ENCODE results near the gene OR2T11. TPM values are rescaled to one million over a fixed set of nuclear protein-coding genes. Genes with fewer than 3 reads are reported as not detected.
"Not testable (repeated sequence)": the region's sequence is repeated elsewhere in the genome, so short reads cannot be mapped to it uniquely, and the experiment has no call there.

The OR2T11 gene, protein sequence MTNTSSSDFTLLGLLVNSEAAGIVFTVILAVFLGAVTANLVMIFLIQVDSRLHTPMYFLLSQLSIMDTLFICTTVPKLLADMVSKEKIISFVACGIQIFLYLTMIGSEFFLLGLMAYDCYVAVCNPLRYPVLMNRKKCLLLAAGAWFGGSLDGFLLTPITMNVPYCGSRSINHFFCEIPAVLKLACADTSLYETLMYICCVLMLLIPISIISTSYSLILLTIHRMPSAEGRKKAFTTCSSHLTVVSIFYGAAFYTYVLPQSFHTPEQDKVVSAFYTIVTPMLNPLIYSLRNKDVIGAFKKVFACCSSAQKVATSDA
- total RNA-seq (2021): not detected in 2 replicates
- long read RNA-seq: 0 reads

DNA sequence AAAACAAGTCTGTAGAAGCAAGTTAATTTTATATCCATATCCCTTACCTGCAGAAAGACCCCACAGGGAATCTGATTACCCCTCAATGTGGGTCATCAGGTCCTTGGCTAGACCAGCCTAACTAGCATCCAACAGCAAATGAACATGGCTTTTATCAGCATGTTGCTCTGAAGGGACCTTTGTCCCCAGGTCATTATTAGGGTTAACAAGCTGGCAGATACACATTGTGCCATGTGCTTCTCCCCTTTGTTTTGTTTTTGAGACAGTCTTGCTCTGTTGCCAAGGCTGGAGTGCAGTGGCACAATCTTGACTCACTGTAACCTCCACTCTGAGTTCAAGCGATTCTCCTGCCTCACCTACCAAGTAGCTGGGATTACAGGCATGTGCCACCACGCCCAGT lies at the start of gene OR2T11:
Gene OR2T11 (minus strand): TSS at position 101 of the 400 bp plus-strand sequence. CDS start 7,963 bp downstream, outside the sequence.
- no CpG with 5 or more reads among the region's 2 CpGs for WGBS (ENCODE audit: extremely low coverage, insufficient read length, low lambda C conversion rate)
- H3T11ph ChIP-seq (ENCODE audit: low read length); H2AK5ac ChIP-seq (ENCODE audit: insufficient read length, low read length); H4K91ac ChIP-seq (ENCODE audit: insufficient read length, low read depth, low read length); H2BK15ac ChIP-seq (ENCODE audit: low read depth, low read length); H3K4me2 ChIP-seq (ENCODE audit: insufficient read depth, insufficient read length, low read length); H3K27ac Mint-ChIP-seq; H3K14ac ChIP-seq (ENCODE audit: insufficient read depth, low read length); H3K27ac ChIP-seq (ENCODE audit: insufficient read length, low read depth, low read length); H3K56ac ChIP-seq (ENCODE audit: insufficient read length, low read depth, low read length); H3K18ac ChIP-seq (ENCODE audit: insufficient read length, low read depth, low read length); H3K4ac ChIP-seq (ENCODE audit: low read depth, low read length); H3K23ac ChIP-seq (ENCODE audit: insufficient read length, low read depth, low read length); H3K36me3 Mint-ChIP-seq (ENCODE audit: insufficient read depth in 1 of 3, low read depth in 3 of 3); H3K23me2 ChIP-seq (ENCODE audit: insufficient read length, low read depth, low read length, poor library complexity, severe bottlenecking); H3K79me1 ChIP-seq (ENCODE audit: insufficient read depth, low read depth, low read length, poor library complexity, severe bottlenecking); H3K27me3 Mint-ChIP-seq (ENCODE audit: low read depth); H3K79me2 ChIP-seq (ENCODE audit: insufficient read depth, low read length); H2BK20ac ChIP-seq (ENCODE audit: low read depth, low read length, poor library complexity, severe bottlenecking); H3K4me1 ChIP-seq (ENCODE audit: insufficient read depth, low read length); H4K5ac ChIP-seq (ENCODE audit: insufficient read length, low read depth, low read length); H2AFZ ChIP-seq (ENCODE audit: low read length); H3K27me3 ChIP-seq (ENCODE audit: insufficient read depth, low read length); H4K8ac ChIP-seq (replicated peaks; ENCODE audit: insufficient read length, low read depth, low read length); H2BK12ac ChIP-seq (ENCODE audit: insufficient read length, low read depth, low read length); H2BK120ac ChIP-seq (ENCODE audit: low read depth, low read length, poor library complexity, severe bottlenecking); H2BK5ac ChIP-seq (ENCODE audit: insufficient read length, low read length); H4K20me1 ChIP-seq (ENCODE audit: control insufficient read depth, insufficient read depth, insufficient read length); H3K4me1 Mint-ChIP-seq; H3K9ac ChIP-seq (ENCODE audit: extremely low read depth, insufficient read length, low read length); DNase-seq; H3K4me3 Mint-ChIP-seq: not testable (repeated sequence)
- peaks cover 26 to 27% of the 10 kb centered on the region in 2 experiments for H3K9me3 Mint-ChIP-seq
- peaks cover 16% of the 10 kb centered on the region for H3K9me3 ChIP-seq (ENCODE audit: control insufficient read depth, low read depth, low read length)
